HG02798 (cell line): ENCODE data around the gene SRSF10.
A peak's percentile ranks its signal among the peaks of the same experiment; 100 is the strongest.
"Not testable (repeated sequence)": the region's sequence is repeated elsewhere in the genome, so short reads cannot be mapped to it uniquely, and the experiment has no call there.

Experiments
- ATAC-seq: cut with Tn5 transposase; IDR thresholded peaks from one replicate; pipeline ENCODE4 v1.9.1; 2021; ENCODE audit warnings: mild to moderate bottlenecking; ENCODE audit not compliant: unreplicated experiment, poor library complexity

Gene SRSF10

GRCh38 chr1:23979881-23980727, at the start of gene SRSF10:
TSS of gene SRSF10 (minus strand) at chr1:23980327. CDS start at chr1:23980255, 72 bp downstream.
- peak; percentile 95 for ATAC-seq

GRCh38 chr1:24027838-24028468, 47.8 kb upstream of the SRSF10 start:
- no peak for ATAC-seq

DNA sequence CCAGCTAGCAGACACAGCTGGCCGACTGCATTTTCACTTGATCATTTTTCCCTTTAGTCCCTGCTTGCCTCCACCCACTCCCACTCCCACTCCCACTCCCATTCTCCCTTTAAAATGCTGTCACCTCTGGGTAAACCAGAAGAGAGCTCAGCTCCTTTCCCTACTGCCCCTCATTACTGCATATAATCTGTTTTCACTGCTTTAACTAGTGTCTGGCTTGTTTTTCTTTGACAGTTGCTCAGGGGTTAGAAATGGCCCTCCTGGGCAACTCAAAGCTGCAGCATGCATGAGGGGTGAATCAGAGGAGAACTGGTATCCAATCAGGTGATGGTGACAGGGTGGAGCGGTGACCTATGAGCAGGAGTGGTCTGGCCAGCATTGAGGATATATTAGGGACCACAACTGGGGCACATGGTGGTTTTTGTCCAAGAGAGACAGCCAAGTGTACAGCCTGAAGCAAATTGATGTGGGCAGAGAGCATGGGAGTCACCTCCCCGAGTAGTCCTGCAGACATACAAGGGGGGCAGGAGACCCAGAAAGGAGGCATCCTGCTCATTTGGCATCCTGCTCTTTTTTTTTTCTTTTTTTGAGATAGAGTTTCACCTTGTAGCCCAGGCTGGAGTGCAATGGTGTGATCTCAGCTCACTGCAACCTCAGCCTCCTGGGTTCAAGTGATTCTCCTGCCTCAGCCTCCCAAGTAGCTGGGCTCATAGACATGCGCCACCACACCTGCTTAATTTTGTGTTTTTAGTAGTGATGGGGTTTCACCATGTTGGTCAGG, 42.6 kb upstream of the SRSF10 start:
- ATAC-seq = no peak

DNA sequence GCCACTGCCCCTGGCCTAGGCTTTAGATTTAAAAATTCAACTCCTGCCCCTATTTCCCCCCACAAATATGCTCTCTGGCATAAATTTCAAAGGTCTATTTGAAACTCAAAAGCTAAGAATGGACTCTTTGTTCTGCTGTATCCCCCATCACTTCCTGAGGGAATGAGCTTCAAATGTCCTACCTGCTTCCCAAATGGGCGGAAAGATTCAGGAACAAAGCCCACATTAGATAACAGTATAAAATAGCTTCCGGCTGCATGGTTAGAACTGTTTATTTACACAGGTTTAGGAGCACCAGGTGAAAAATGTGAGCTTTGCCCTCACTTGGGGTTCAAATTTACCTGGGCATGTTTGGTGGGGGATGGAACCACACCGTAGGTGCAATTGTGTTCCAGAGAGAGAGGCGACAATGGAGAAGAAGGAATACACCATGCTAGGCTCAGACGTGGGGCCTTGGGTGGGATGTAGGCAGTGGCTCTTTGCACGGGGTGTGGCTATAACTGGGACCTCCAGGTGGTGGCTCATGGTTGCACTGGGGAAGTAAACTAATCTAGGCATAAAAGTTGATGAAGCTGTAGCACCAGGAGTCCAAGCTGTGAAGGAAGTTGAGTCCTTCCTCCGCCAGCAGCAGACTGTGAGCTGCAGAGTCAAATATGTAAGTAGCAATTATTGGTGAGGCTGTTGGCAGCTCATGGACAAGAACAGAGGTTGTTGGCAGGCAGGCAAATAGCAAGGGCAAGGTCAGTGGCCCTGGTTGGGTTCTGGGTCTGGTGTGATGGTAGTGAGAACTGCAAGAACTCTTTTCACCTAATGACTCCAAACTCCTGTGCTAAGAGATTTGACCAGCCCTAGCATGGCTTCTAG, 41.5 kb upstream of the SRSF10 start:
- no peak for ATAC-seq

GRCh38 chr1:24020470-24020869, 40.3 kb upstream of the SRSF10 start:
- ATAC-seq = no peak

- ATAC-seq = no peak
These were observed 39.9 kb upstream of the SRSF10 start for GRCh38 chr1:24020025-24020424.

GRCh38 chr1:24018611-24019580, 38.8 kb upstream of the SRSF10 start:
- no peak for ATAC-seq

DNA sequence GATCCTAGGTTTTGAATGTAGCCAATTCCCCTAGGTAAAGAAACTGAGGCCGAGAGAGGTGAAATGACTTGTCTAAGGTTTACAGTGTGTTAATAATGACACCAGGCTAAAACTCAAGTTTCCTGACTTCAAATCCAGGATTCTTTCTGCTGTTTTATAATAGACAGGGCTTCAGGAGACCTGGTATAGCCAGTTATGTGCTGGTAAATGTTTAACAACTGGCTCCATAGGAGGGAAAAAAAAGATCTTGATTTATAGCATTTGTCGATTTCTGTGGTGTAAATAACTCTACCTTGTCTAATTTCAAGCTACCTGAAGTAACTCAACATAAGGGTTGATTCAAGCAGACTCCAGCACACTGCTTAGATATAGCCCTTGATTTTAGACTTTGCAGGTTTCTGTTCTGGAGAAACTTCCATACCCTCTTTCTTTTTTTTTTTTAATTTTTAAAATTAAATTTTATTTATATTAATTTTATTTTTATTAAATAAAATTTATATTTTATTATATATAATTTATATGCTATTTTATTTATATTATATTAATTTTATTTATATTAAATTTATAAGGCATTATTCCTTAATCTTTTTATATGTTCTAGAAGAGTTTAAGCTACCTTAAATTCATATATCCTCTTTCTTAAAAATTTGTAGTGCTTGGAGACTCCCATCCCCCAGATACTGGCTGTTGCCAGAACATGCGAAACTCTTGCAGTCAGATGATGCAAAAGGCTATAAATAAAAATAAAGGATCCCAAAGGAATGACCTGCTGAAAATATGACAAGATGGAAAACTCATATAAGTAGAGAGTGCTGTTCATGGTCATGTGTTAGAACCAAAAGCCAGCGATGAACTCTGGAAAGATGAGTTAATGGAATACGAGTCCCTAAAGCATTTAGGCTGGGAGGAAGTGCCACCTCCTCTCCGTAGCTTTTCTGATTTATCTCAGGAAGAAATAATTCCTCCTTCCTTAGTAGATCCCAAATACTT, 35.4 kb upstream of the SRSF10 start:
- ATAC-seq = no peak

- not testable (repeated sequence) for ATAC-seq
These were observed 32.8 kb upstream of the SRSF10 start for GRCh38 chr1:24012878-24013277.

DNA sequence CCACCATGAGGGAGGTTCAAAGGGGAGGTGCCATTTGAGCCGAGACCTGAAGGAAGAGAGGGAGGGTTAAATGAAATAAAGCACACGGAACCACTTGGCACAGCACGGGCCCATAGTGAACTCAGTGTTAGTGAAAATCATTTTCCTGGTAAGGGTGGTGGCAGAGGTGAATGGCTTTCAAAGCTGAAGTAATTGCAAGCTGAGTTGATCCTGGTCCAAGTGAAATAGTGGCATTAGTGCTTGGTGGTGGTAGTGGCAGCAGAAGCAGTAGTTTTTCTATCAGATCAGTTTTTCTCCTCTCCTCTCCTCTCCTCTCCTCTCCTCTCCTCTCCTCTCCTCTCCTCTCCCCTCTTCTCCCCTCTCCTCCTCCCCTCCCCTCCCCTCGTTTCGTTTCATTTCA, 30.5 kb upstream of the SRSF10 start:
- no peak for ATAC-seq

DNA sequence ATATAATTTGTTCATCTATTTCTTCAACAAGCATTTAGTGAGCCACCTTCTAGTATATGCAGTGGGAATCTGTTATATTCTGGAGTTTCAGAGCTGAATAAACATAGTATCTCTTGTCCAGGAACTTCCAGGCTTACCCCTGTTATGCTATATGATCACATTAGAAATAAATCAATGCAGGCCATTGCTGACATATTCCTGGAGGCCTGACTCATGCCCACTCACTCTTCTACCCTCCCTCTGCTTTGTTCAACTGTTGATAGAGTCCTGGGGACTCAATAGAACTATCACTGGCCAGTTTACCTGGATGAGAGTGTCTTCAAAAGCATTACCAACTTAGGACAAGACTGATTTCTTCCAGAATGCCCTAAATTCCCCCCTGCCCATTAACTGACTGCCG, 29.3 kb upstream of the SRSF10 start:
- ATAC-seq = no peak

DNA sequence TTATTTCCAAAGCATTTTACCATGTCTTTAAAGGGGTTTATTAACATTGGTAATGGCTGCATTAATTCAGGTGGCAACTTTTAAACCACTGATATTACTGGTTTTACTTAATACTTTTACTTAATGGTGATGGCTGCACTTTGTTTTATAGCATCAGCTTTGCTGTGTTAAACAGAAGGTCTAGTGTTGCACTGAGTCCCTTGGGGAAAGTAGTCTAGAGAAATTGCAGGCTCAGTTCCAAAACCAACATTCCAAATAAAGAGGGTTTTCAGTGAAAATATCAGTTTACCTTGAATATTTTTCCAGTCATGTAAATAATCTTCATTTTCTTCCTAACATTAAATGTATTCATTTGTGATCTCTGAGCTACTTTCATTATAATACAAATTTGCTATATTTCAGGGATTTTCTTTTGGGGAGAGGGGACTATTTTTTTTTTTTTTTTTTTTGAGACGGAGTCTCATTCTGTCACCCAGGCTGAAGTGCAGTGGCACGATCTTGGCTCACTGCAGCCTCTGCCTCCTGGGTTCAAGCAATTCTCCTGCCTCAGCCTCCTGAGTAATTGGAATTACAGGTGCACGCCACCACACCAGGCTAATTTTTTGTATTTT, 28.6 kb upstream of the SRSF10 start:
- not testable (repeated sequence) for ATAC-seq

DNA sequence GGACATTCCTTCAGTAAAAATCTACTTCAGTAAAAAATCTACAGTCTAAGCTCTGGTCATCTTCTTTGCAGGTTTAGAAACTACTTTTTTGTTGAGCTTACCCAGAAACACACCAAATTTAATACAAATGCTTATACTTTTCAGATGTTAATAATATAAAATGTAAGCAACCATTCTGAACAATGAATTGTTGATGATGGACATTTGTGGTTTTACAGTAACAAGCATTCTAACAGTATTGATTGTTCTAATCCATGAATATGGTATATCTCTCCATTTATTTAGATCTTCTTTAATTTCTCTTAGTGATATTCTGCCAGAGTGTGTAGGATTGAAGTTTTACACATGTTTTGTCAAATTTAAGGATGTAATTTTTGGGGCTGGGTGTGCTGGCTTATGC, 27.0 kb upstream of the SRSF10 start:
- ATAC-seq = no peak

GRCh38 chr1:24005163-24005562, 25.0 kb upstream of the SRSF10 start:
- no peak for ATAC-seq

- ATAC-seq = no peak
These were observed 24.0 kb upstream of the SRSF10 start for GRCh38 chr1:24004132-24004531.

- no peak for ATAC-seq
These were observed 23.3 kb upstream of the SRSF10 start for GRCh38 chr1:24003331-24003972.

- no peak for ATAC-seq
These were observed 22.6 kb upstream of the SRSF10 start for GRCh38 chr1:24002695-24003094.
